ENCODE data around the gene RDM1. TPM values are rescaled to one million over a fixed set of nuclear protein-coding genes. Genes with fewer than 3 reads are reported as not detected.
"Not testable (repeated sequence)": the region's sequence is repeated elsewhere in the genome, so short reads cannot be mapped to it uniquely, and the experiment has no call there.

Gene RDM1
- total and polyA plus RNA-seq, 8 donors, result 0.98 to 5.9 TPM; not detected in 6

DNA sequence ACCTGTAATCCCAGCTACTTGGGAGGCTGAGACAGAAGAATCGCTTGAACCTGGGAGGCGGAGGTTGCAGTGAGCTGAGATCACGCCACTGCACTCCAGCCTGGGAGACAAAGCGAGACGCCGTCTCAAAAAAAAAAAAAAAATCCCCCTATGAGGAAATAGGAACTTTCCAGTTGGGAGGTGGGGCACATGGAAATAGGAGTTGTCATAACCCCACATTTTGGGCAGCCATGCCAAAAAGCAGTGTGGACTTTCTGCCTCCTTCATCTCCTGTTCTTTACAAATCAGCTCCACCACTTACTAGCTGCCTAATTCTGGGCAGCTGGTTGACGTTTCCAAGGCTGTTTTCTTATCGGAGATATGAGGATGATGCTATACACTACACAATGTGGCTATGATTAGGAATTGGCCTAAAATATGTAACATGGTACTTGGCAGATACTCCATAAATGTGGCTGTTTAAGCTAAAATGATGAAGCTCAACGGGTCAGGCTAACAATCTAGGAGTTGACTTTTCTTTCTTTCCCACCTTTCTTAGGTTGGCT is 28.9 kb downstream of the RDM1 start:
- no peaks in the 10 kb centered on the region for H3K36me3 ChIP-seq
- 84 to 92% (median 90%) methylated on average over 9 of the region's 9 CpGs for WGBS, 5 donors
- TF ChIP-seq POLR2A (IDR thresholded peaks at IDR 0.05), result no peak
- no peak for TF ChIP-seq CTCF (IDR thresholded peaks at IDR 0.05)
- no peak for TF ChIP-seq EP300 (IDR thresholded peaks at IDR 0.05)
- TF ChIP-seq POLR2AphosphoS5 (IDR thresholded peaks at IDR 0.05), result no peak
- intact Hi-C loops (cut with DNase I; ENCODE audit: low total_unique reads), result no loop called here
- H3K9me3 ChIP-seq, result no peaks in the 10 kb centered on the region
- DNase-seq, result no peak
- H3K27ac ChIP-seq, result no peak overlapping the region
- H3K4me1 ChIP-seq, result peaks cover 0 to 6% (median 0%) of the 10 kb centered on the region in 4 donors
- H3K27me3 ChIP-seq, result no peaks in the 10 kb centered on the region
- H3K4me3 ChIP-seq, result no peak overlapping the region

- Histone ChIP-seq H3K4me1 (peaks cover 0 to 6% (median 0%) of the 10 kb centered on the region in 4 donors), H3K27me3 (peaks cover 0 to 4% (median 0%) of the 10 kb centered on the region in 3 donors), H3K36me3 (no peaks in the 10 kb centered on the region), H3K27ac (peak overlapping the region in 3 of 5 donors; percentile 13 to 46 (median 17)), H3K9me3 (no peaks in the 10 kb centered on the region), H3K4me3 (no peak overlapping the region)
- WGBS, 5 donors, result 51 to 63% (median 59%) methylated on average over 11 of the region's 11 CpGs
- intact Hi-C loops (cut with DNase I; ENCODE audit: low total_unique reads), result no loop called here
- DNase-seq, result no peak
- TF ChIP-seq POLR2AphosphoS5 (IDR thresholded peaks at IDR 0.05) (no peak), POLR2A (IDR thresholded peaks at IDR 0.05) (no peak), CTCF (IDR thresholded peaks at IDR 0.05) (no peak), EP300 (IDR thresholded peaks at IDR 0.05) (no peak)
These were observed 29.7 kb downstream of the RDM1 start for GRCh38 chr17:35900708-35901480.

DNA sequence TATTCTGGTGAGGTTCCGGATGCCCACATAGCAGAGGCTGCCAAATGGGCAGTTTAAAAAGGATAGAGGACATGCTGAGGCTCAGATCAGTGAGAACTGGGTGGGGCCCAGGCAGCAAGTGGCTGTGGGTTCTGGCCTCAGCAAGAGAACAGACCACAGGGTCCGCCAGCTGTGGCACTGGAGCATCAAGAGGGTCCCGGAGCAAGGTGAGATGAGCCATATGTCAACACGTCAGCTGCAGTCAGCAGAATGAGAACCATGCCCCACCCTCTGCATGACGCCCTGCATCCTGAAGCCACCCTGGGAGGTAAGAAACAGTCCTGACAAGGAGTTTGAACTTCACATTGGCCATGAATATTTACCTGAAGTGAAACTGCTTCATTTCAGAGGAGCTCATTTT is 30.3 kb downstream of the RDM1 start:
- peaks cover 0 to 6% (median 0%) of the 10 kb centered on the region in 4 donors for H3K4me1 ChIP-seq
- H3K27me3 ChIP-seq, result peaks cover 0 to 4% (median 0%) of the 10 kb centered on the region in 3 donors
- no peaks in the 10 kb centered on the region for H3K36me3 ChIP-seq
- WGBS, 5 donors, result 61 to 75% (median 71%) methylated on average over 5 of the region's 5 CpGs
- intact Hi-C loops (cut with DNase I; ENCODE audit: low total_unique reads), result no loop called here
- no peak for TF ChIP-seq POLR2AphosphoS5 (IDR thresholded peaks at IDR 0.05)
- TF ChIP-seq EP300 (IDR thresholded peaks at IDR 0.05), result no peak
- no peak for TF ChIP-seq CTCF (IDR thresholded peaks at IDR 0.05)
- no peak for TF ChIP-seq POLR2A (IDR thresholded peaks at IDR 0.05)
- no peak overlapping the region for H3K4me3 ChIP-seq
- no peaks in the 10 kb centered on the region for H3K9me3 ChIP-seq
- no peak for DNase-seq
- H3K27ac ChIP-seq, result peak overlapping the region in 3 of 5 donors; percentile 13 to 46 (median 17)

GRCh38 chr17:35898283-35899070 is 32.1 kb downstream of the RDM1 start:
- 43 to 64% (median 51%) methylated on average over 4 to 6 of the region's 6 CpGs for WGBS, 5 donors
- H3K27ac ChIP-seq, result peak overlapping the region in 2 of 5 donors; percentile 0 to 1
- DNase-seq, result peak in 1 of 2 donors; percentile 88
- no peak for TF ChIP-seq CTCF (IDR thresholded peaks at IDR 0.05)
- no peak for TF ChIP-seq EP300 (IDR thresholded peaks at IDR 0.05)
- TF ChIP-seq POLR2AphosphoS5 (IDR thresholded peaks at IDR 0.05), result peak in 1 of 3 donors; percentile 46
- TF ChIP-seq POLR2A (IDR thresholded peaks at IDR 0.05), result no peak
- peaks cover 0 to 4% (median 0%) of the 10 kb centered on the region in 3 donors for H3K27me3 ChIP-seq
- H3K36me3 ChIP-seq, result no peaks in the 10 kb centered on the region
- H3K4me1 ChIP-seq, result peaks cover 0 to 6% (median 0%) of the 10 kb centered on the region in 4 donors
- no peaks in the 10 kb centered on the region for H3K9me3 ChIP-seq
- H3K4me3 ChIP-seq, result no peak overlapping the region
- intact Hi-C loops (cut with DNase I; ENCODE audit: low total_unique reads), result no loop called here

DNA sequence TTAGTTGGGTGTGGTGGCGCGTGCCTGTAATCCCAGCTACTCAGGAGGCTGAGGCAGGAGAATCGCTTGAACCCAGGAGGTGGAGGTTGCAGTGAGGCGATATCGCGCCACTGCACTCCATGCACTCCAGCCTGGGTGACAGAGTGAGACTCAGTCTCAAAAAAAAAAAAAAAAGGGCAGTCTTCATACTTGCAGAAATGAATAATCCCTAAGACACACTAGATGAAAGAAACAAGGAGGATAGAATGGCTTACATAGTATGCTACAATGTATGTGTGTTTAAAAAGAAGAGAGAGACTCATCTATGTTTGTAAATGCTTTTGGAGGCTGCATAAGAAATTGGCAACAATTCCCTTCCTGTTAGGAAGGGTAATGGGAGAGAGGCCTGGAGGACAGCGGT is 32.8 kb downstream of the RDM1 start:
- DNase-seq, result not testable (repeated sequence)

More for the DNA sequence above, 32.8 kb downstream of the RDM1 start:
- H3K4me3 ChIP-seq; H3K36me3 ChIP-seq; H3K4me1 ChIP-seq; H3K27me3 ChIP-seq; H3K9me3 ChIP-seq; intact Hi-C loops (cut with DNase I; ENCODE audit: low total_unique reads); H3K27ac ChIP-seq: not testable (repeated sequence)
- 92 to 97% (median 94%) methylated on average over 7 of the region's 7 CpGs for WGBS, 5 donors

All from stomach (tissue), 9 donors.